Skeletal muscle tissue (tissue), 4 donors: Measurements from ENCODE around the gene GHRL. TPM values are rescaled to one million over a fixed set of nuclear protein-coding genes. Genes with fewer than 3 reads are reported as not detected.
A peak's percentile ranks its signal among the peaks of the same experiment; 100 is the strongest.

Experiments
- H3K27ac ChIP-seq: one replicate; pipeline ENCODE4 v1.7.0; 2013; ENCODE audit warnings: mild to moderate bottlenecking, low read depth, low read length, inconsistent platforms
- H3K27me3 ChIP-seq, 3 donors: one replicate each; pipeline ENCODE4 v1.7.0; 2013; ENCODE audit warnings: low read length in 3 of 3; ENCODE audit not compliant: control insufficient read depth in 3 of 3, insufficient read depth in 3 of 3
- H3K36me3 ChIP-seq, 3 donors: one replicate each; pipeline ENCODE4 v1.7.0; 2013; ENCODE audit warnings: low read length in 3 of 3; ENCODE audit not compliant: control insufficient read depth in 3 of 3, insufficient read depth in 3 of 3
- H3K4me1 ChIP-seq, 3 donors: one replicate each; pipeline ENCODE4 v1.7.0; 2013; ENCODE audit warnings: low read length in 3 of 3, mild to moderate bottlenecking in 3 of 3; ENCODE audit not compliant: control insufficient read depth in 3 of 3, insufficient read depth in 3 of 3
- H3K4me3 ChIP-seq, 3 donors: one replicate each; pipeline ENCODE4 v1.7.0; 2013; ENCODE audit warnings: low read length in 3 of 3
- H3K9ac ChIP-seq, 3 donors: one replicate each; pipeline ENCODE4 v1.7.0; 2013; ENCODE audit warnings: low read length in 3 of 3, mild to moderate bottlenecking in 3 of 3, moderate library complexity in 2 of 3, low read depth in 1 of 3
- H3K9me3 ChIP-seq, 3 donors: one replicate each; pipeline ENCODE4 v1.7.0; 2013; ENCODE audit warnings: low read length in 3 of 3; ENCODE audit not compliant: control insufficient read depth in 3 of 3
- total RNA-seq: library from RNA; depleted of rRNA; stranded (reverse); fragments of >200 nt; gene quantifications from one replicate; pipeline ENCODE4 v1.2.3, GENCODE V29; 2014
- donor health status: Osteomylitis.

GHRL gene
- total RNA-seq, 1 donor from 2014 or later: 0.52 TPM

DNA sequence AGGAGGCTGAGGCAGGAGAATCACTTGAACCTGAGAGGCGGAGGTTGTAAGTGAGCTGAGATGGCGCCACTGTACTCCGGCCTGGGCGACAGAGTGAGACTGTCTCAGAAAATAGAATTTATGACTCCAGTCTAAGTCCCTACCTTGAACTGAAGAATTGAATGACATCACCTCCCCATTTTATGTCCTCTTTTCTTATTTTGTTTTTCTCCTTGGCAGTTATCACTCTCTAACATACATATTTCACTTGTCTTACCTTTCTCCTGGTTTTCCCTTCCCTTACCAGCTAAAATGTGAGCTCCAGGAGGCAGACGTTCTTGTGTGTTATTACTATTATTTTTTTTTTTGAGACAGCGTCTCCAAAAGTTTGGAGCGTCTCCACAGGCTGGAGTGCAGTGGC is 36.9 kb downstream of the GHRL start:
- Histone ChIP-seq H3K27me3 (no peaks in the 10 kb centered on the region), H3K9me3 (no peaks in the 10 kb centered on the region), H3K4me1 (peaks cover 0 to 8% (median 7%) of the 10 kb centered on the region in 3 donors), H3K36me3 (peaks cover 15 to 37% (median 32%) of the 10 kb centered on the region in 3 donors), H3K27ac (no peak overlapping the region), H3K4me3 (no peak overlapping the region), H3K9ac (no peak overlapping the region)

DNA sequence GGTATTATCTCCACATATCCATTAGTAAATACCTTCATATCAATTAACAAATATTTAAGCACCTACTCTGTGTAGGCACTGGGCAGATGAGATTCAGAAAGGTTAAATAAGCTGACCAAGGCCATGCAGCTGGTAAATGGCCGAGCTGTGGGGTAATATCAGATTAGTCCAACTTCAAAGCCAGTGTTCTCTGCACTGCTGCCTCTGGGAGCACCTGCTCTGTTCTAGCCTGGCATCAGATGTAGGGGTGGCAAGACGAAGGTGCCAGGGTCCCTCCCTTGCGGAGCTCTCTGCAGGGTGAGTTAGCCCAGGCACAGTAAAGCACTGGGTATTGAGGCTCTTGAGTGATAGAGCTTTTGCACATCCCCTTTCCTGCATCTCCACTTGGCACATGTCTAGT is 39.0 kb downstream of the GHRL start:
- Histone ChIP-seq H3K27ac (no peak overlapping the region), H3K27me3 (no peaks in the 10 kb centered on the region), H3K4me1 (peaks cover 15 to 25% (median 18%) of the 10 kb centered on the region in 3 donors), H3K9me3 (no peaks in the 10 kb centered on the region), H3K9ac (no peak overlapping the region), H3K36me3 (peaks cover 15 to 31% (median 18%) of the 10 kb centered on the region in 3 donors), H3K4me3 (no peak overlapping the region)

DNA sequence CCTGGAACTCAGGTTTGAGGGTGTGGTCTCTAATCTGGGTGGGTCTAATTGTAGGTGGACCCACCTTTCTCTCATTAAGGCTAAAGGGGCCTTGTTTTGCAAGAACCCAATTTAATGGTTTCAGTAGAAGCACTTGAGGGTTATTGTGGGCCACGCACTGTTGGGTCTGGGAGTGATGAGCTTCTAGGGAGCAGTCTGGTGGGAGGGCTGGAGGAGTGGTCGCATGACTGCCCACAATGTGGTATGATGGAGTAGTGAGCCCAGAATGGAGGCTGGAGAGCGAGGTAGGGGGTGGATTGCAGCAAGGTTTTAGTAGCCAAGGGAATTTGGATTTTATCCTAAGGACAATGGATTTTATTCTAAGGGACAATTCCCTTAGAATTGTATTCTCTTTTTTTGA is 41.7 kb downstream of the GHRL start:
- Histone ChIP-seq H3K27me3 (no peaks in the 10 kb centered on the region), H3K9me3 (no peaks in the 10 kb centered on the region), H3K27ac (no peak overlapping the region), H3K4me3 (no peak overlapping the region), H3K36me3 (peaks cover 15 to 31% (median 18%) of the 10 kb centered on the region in 3 donors), H3K4me1 (peaks cover 18 to 32% (median 20%) of the 10 kb centered on the region in 3 donors), H3K9ac (peak overlapping the region in 1 of 3 donors; percentile 13)

- H3K4me1 ChIP-seq: peaks cover 16 to 28% (median 18%) of the 10 kb centered on the region in 3 donors
- no peaks in the 10 kb centered on the region for H3K27me3 ChIP-seq
- peak overlapping the region; percentile 92 to 96 (median 93) for H3K4me3 ChIP-seq
- H3K27ac ChIP-seq: no peak overlapping the region
- H3K36me3 ChIP-seq: peaks cover 15 to 26% (median 18%) of the 10 kb centered on the region in 3 donors
- H3K9me3 ChIP-seq: no peaks in the 10 kb centered on the region
- peak overlapping the region; percentile 87 to 91 (median 88) for H3K9ac ChIP-seq
These were observed 42.9 kb downstream of the GHRL start for GRCh38 chr3:10249833-10250232.

DNA sequence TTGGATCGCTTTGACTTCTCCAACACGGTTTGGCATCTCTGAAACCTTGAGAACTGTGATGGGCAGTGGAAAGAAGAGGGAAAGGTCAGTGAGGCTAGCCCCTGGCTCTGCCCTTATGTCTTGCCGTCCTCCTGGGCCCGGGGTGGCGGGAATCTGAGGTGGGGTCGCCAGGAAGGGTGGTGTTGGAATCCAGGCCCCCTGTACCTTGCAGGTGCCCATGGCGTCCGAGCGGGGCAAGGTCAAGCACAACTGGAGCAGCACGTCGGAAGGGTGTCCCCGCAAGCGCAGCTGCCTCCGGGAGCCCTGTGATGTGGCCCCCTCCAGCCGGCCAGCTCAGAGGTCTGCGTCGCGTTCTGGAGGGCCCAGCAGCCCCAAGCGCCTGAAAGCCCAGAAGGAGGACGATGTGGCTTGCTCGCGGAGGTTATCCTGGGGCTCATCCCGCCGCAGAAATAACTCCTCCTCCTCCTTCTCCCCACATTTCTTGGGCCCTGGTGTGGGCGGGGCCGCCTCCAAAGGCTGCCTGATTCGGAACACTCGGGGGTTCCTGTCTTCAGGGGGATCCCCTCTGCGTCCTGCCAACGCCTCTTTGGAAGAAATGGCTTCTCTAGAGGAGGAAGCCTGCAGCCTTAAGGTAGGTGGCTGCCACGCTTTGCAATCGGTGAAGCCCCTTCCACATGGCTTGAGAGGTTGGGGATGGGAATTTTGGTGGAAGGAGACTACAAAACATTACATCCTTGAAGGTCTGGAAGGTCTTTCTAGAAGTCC is 43.6 kb downstream of the GHRL start:
- H3K4me3 ChIP-seq: peak overlapping the region; percentile 92 to 96 (median 93)
- peaks cover 16 to 28% (median 18%) of the 10 kb centered on the region in 3 donors for H3K4me1 ChIP-seq
- peak overlapping the region; percentile 87 to 91 (median 88) for H3K9ac ChIP-seq
- H3K36me3 ChIP-seq: peaks cover 14 to 20% (median 20%) of the 10 kb centered on the region in 3 donors
- no peaks in the 10 kb centered on the region for H3K9me3 ChIP-seq
- no peaks in the 10 kb centered on the region for H3K27me3 ChIP-seq
- peak overlapping the region; percentile 74 for H3K27ac ChIP-seq

DNA sequence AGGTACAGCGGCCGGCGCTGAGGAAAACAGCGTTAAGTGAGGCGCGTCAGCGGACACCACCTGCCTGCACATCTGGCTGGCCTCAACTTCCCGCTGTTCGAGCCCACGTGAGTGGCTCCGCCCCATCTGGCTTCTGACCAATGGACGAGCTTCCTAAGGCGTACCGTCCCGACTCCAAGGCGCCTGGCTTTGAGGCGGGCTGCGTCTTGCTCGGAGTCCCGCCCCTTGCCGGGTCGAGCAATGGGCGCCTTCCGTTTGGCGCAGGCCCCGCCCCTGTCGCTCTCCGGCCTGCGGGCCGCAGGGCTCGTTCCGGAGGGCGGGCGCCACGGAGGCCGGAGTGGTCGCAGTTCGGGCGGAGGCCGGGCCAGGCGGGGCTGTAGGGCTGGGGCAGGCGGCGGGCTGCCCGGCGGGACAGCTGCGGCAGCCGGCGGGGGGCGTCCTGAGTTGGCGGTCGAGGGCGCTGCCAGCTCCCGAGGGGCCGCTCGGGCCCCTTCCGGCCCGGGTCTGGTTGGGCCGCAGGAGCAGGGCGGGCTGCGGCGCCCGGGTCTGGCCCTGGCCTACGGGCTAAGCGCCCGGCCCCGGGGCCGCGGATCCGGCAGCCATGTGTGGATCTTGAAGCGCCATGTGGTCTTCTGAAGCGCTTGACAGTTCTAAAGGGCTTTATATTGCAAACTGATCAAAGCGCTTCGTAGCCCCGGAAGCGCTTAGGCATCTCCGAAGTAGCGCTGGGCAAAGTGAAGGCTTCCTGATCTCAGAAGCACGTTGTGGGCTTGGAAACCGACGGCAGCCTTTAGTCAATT is 44.4 kb downstream of the GHRL start, which contains the start of gene TATDN2:
TATDN2 (plus strand) TSS at position 276 of the 800 bp plus-strand sequence. CDS start 742 bp downstream, outside the sequence.
- Histone ChIP-seq H3K4me3 (peak within 1 kb of the TSS; percentile 92 to 96 (median 93)), H3K9ac (peak within 1 kb of the TSS; percentile 87 to 91 (median 88)), H3K27ac (peak within 1 kb of the TSS; percentile 74), H3K27me3 (no peaks in the 10 kb centered on the region), H3K9me3 (no peaks in the 10 kb centered on the region), H3K36me3 (peaks cover 8 to 16% (median 14%) of the 10 kb centered on the region in 3 donors), H3K4me1 (peaks cover 16 to 28% (median 18%) of the 10 kb centered on the region in 3 donors)

DNA sequence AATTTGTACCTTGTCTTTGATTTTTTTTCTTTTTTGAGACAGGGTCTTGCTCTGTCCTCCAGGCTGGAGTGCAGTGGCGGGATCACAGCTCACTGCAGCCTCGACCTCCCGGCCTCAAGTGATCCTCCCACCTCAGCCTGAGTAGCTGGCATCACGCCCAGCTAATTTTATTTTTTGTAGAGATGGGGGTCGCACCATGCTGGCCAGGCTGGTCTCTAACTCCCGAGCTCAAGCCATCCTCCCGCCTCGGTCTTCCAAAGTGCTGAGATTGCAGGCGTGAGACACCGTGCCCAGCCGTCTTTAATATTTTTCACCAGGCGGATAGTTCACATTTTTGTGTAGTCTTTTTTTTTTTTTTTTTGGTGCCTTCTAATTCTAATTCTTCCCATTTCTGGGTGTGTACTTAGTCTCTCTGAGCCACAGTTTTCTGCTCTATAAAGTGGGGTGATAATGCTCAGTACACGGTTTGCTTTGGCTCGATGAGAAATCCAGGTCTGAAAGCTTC is 45.0 kb downstream of the GHRL start:
- Histone ChIP-seq H3K36me3 (peaks cover 8 to 12% (median 10%) of the 10 kb centered on the region in 3 donors), H3K9ac (peak overlapping the region; percentile 39 to 87 (median 48)), H3K4me3 (peak overlapping the region; percentile 83 to 96 (median 92)), H3K4me1 (peaks cover 16 to 28% (median 18%) of the 10 kb centered on the region in 3 donors), H3K9me3 (no peaks in the 10 kb centered on the region), H3K27ac (peak overlapping the region; percentile 74), H3K27me3 (no peaks in the 10 kb centered on the region)

DNA sequence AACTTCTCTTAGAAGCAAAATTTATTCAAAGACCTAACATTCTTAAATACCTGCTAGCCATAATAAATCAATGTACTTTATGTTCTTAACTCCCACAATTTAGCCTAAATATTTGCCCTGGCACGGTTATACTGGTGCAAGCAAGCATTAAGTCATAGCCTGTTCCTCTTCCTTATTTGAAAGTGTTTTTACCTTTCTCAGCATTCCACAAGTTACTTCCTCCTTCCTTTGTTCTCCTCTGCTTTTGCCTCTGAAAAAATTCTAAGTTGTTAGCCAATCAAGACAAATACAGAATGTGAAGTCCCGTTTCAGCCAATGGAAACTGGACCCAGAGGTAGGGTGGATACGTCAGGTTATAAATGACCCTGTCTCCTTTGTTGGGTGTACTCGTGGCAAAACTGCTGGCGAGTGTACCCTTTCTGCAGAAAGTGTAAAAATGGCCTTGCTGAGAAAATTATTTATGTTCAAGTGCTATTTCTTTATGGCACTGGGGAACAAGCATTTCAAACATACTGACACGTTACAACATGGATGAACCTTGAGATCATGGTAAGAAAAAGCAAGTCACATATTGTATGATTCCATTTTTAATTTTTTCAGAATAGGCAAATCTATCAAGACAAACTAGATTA is 47.5 kb downstream of the GHRL start:
- Histone ChIP-seq H3K36me3 (peaks cover 0 to 9% (median 2%) of the 10 kb centered on the region in 3 donors), H3K4me1 (peaks cover 13 to 22% (median 14%) of the 10 kb centered on the region in 3 donors), H3K9ac (no peak overlapping the region), H3K4me3 (no peak overlapping the region), H3K27ac (no peak overlapping the region), H3K9me3 (no peaks in the 10 kb centered on the region), H3K27me3 (no peaks in the 10 kb centered on the region)

- no peaks in the 10 kb centered on the region for H3K9me3 ChIP-seq
- H3K4me1 ChIP-seq: peaks cover 2 to 10% (median 5%) of the 10 kb centered on the region in 3 donors
- peaks cover 0 to 10% (median 3%) of the 10 kb centered on the region in 3 donors for H3K36me3 ChIP-seq
- no peak overlapping the region for H3K27ac ChIP-seq
- no peak overlapping the region for H3K4me3 ChIP-seq
- no peak overlapping the region for H3K9ac ChIP-seq
- H3K27me3 ChIP-seq: no peaks in the 10 kb centered on the region
These were observed 48.7 kb downstream of the GHRL start for GRCh38 chr3:10244009-10244408.
